ENCODE data around the gene PRDM16.
A peak's percentile ranks its signal among the peaks of the same experiment; 100 is the strongest.

The PRDM16 gene

GRCh38 chr1:3055051-3055450 lies 14.0 kb upstream of the PRDM16 start:
- H3K9ac ChIP-seq (ENCODE audit: low read length in 2 of 2): no peak overlapping the region
- H3K36me3 ChIP-seq (ENCODE audit: control insufficient read depth in 2 of 2, insufficient read depth in 2 of 2, low read length in 2 of 2): no peaks in the 10 kb centered on the region
- no peak overlapping the region for H3K27ac ChIP-seq (ENCODE audit: low read length)
- H3K27me3 ChIP-seq (ENCODE audit: control insufficient read depth in 1 of 2, insufficient read depth in 2 of 2, low read length in 2 of 2): peaks cover 14 to 29% of the 10 kb centered on the region in 2 donors
- peaks cover 0 to 3% of the 10 kb centered on the region in 2 donors for H3K9me3 ChIP-seq (ENCODE audit: control insufficient read depth in 2 of 2, low read length in 2 of 2)
- no peaks in the 10 kb centered on the region for H3K4me1 ChIP-seq (ENCODE audit: control insufficient read depth, insufficient read depth, low read length)
- H3K4me3 ChIP-seq (ENCODE audit: low read length in 2 of 2): no peak overlapping the region

GRCh38 chr1:3056641-3057040 lies 12.4 kb upstream of the PRDM16 start:
- Histone ChIP-seq H3K9ac (ENCODE audit: low read length in 2 of 2) (no peak overlapping the region), H3K4me3 (ENCODE audit: low read length in 2 of 2) (no peak overlapping the region), H3K9me3 (ENCODE audit: control insufficient read depth in 2 of 2, low read length in 2 of 2) (peaks cover 0 to 3% of the 10 kb centered on the region in 2 donors), H3K27ac (ENCODE audit: low read length) (no peak overlapping the region), H3K27me3 (ENCODE audit: control insufficient read depth in 1 of 2, insufficient read depth in 2 of 2, low read length in 2 of 2) (peaks cover 14 to 31% of the 10 kb centered on the region in 2 donors), H3K36me3 (ENCODE audit: control insufficient read depth in 2 of 2, insufficient read depth in 2 of 2, low read length in 2 of 2) (no peaks in the 10 kb centered on the region), H3K4me1 (ENCODE audit: control insufficient read depth, insufficient read depth, low read length) (no peaks in the 10 kb centered on the region)

GRCh38 chr1:3058263-3059030 lies 10.6 kb upstream of the PRDM16 start:
- Histone ChIP-seq H3K36me3 (ENCODE audit: control insufficient read depth in 2 of 2, insufficient read depth in 2 of 2, low read length in 2 of 2) (no peaks in the 10 kb centered on the region), H3K27ac (ENCODE audit: low read length) (no peak overlapping the region), H3K4me3 (ENCODE audit: low read length in 2 of 2) (no peak overlapping the region), H3K9me3 (ENCODE audit: control insufficient read depth in 2 of 2, low read length in 2 of 2) (peaks cover 0 to 3% of the 10 kb centered on the region in 2 donors), H3K9ac (ENCODE audit: low read length in 2 of 2) (no peak overlapping the region), H3K4me1 (ENCODE audit: control insufficient read depth, insufficient read depth, low read length) (peaks cover 3% of the 10 kb centered on the region), H3K27me3 (ENCODE audit: control insufficient read depth in 1 of 2, insufficient read depth in 2 of 2, low read length in 2 of 2) (peaks cover 23 to 34% of the 10 kb centered on the region in 2 donors)

GRCh38 chr1:3060127-3060526 lies 8.9 kb upstream of the PRDM16 start:
- H3K27me3 ChIP-seq (ENCODE audit: control insufficient read depth in 1 of 2, insufficient read depth in 2 of 2, low read length in 2 of 2): peaks cover 36 to 46% of the 10 kb centered on the region in 2 donors
- no peak overlapping the region for H3K27ac ChIP-seq (ENCODE audit: low read length)
- peaks cover 0 to 3% of the 10 kb centered on the region in 2 donors for H3K9me3 ChIP-seq (ENCODE audit: control insufficient read depth in 2 of 2, low read length in 2 of 2)
- no peak overlapping the region for H3K9ac ChIP-seq (ENCODE audit: low read length in 2 of 2)
- H3K4me1 ChIP-seq (ENCODE audit: control insufficient read depth, insufficient read depth, low read length): peaks cover 18% of the 10 kb centered on the region
- H3K4me3 ChIP-seq (ENCODE audit: low read length in 2 of 2): no peak overlapping the region
- no peaks in the 10 kb centered on the region for H3K36me3 ChIP-seq (ENCODE audit: control insufficient read depth in 2 of 2, insufficient read depth in 2 of 2, low read length in 2 of 2)

- H3K9me3 ChIP-seq (ENCODE audit: control insufficient read depth in 2 of 2, low read length in 2 of 2): peaks cover 0 to 3% of the 10 kb centered on the region in 2 donors
- H3K27ac ChIP-seq (ENCODE audit: low read length): no peak overlapping the region
- peaks cover 18% of the 10 kb centered on the region for H3K4me1 ChIP-seq (ENCODE audit: control insufficient read depth, insufficient read depth, low read length)
- peaks cover 44 to 54% of the 10 kb centered on the region in 2 donors for H3K27me3 ChIP-seq (ENCODE audit: control insufficient read depth in 1 of 2, insufficient read depth in 2 of 2, low read length in 2 of 2)
- no peak overlapping the region for H3K9ac ChIP-seq (ENCODE audit: low read length in 2 of 2)
- H3K36me3 ChIP-seq (ENCODE audit: control insufficient read depth in 2 of 2, insufficient read depth in 2 of 2, low read length in 2 of 2): no peaks in the 10 kb centered on the region
- H3K4me3 ChIP-seq (ENCODE audit: low read length in 2 of 2): no peak overlapping the region
These were observed 8.1 kb upstream of the PRDM16 start for GRCh38 chr1:3060601-3061551.

- Histone ChIP-seq H3K4me3 (ENCODE audit: low read length in 2 of 2) (no peak overlapping the region), H3K36me3 (ENCODE audit: control insufficient read depth in 2 of 2, insufficient read depth in 2 of 2, low read length in 2 of 2) (no peaks in the 10 kb centered on the region), H3K9me3 (ENCODE audit: control insufficient read depth in 2 of 2, low read length in 2 of 2) (peaks cover 0 to 3% of the 10 kb centered on the region in 2 donors), H3K9ac (ENCODE audit: low read length in 2 of 2) (no peak overlapping the region), H3K4me1 (ENCODE audit: control insufficient read depth, insufficient read depth, low read length) (peaks cover 18% of the 10 kb centered on the region), H3K27me3 (ENCODE audit: control insufficient read depth in 1 of 2, insufficient read depth in 2 of 2, low read length in 2 of 2) (peaks cover 51 to 61% of the 10 kb centered on the region in 2 donors), H3K27ac (ENCODE audit: low read length) (no peak overlapping the region)
These were observed 7.4 kb upstream of the PRDM16 start for GRCh38 chr1:3061566-3061965.

GRCh38 chr1:3061981-3062615 lies 6.9 kb upstream of the PRDM16 start:
- Histone ChIP-seq H3K27ac (ENCODE audit: low read length) (no peak overlapping the region), H3K36me3 (ENCODE audit: control insufficient read depth in 2 of 2, insufficient read depth in 2 of 2, low read length in 2 of 2) (no peaks in the 10 kb centered on the region), H3K4me1 (ENCODE audit: control insufficient read depth, insufficient read depth, low read length) (peaks cover 18% of the 10 kb centered on the region), H3K9me3 (ENCODE audit: control insufficient read depth in 2 of 2, low read length in 2 of 2) (peaks cover 0 to 3% of the 10 kb centered on the region in 2 donors), H3K9ac (ENCODE audit: low read length in 2 of 2) (no peak overlapping the region), H3K4me3 (ENCODE audit: low read length in 2 of 2) (no peak overlapping the region), H3K27me3 (ENCODE audit: control insufficient read depth in 1 of 2, insufficient read depth in 2 of 2, low read length in 2 of 2) (peaks cover 56 to 63% of the 10 kb centered on the region in 2 donors)

GRCh38 chr1:3062616-3063378 lies 6.2 kb upstream of the PRDM16 start:
- H3K4me1 ChIP-seq (ENCODE audit: control insufficient read depth, insufficient read depth, low read length): peaks cover 22% of the 10 kb centered on the region
- peaks cover 0 to 3% of the 10 kb centered on the region in 2 donors for H3K9me3 ChIP-seq (ENCODE audit: control insufficient read depth in 2 of 2, low read length in 2 of 2)
- no peak overlapping the region for H3K27ac ChIP-seq (ENCODE audit: low read length)
- no peak overlapping the region for H3K4me3 ChIP-seq (ENCODE audit: low read length in 2 of 2)
- peaks cover 63 to 68% of the 10 kb centered on the region in 2 donors for H3K27me3 ChIP-seq (ENCODE audit: control insufficient read depth in 1 of 2, insufficient read depth in 2 of 2, low read length in 2 of 2)
- H3K36me3 ChIP-seq (ENCODE audit: control insufficient read depth in 2 of 2, insufficient read depth in 2 of 2, low read length in 2 of 2): no peaks in the 10 kb centered on the region
- no peak overlapping the region for H3K9ac ChIP-seq (ENCODE audit: low read length in 2 of 2)

GRCh38 chr1:3063379-3064295 lies 5.4 kb upstream of the PRDM16 start:
- H3K9ac ChIP-seq (ENCODE audit: low read length in 2 of 2): no peak overlapping the region
- peak overlapping the region; percentile 40 to 52 for H3K4me3 ChIP-seq (ENCODE audit: low read length in 2 of 2)
- peaks cover 27% of the 10 kb centered on the region for H3K4me1 ChIP-seq (ENCODE audit: control insufficient read depth, insufficient read depth, low read length)
- H3K36me3 ChIP-seq (ENCODE audit: control insufficient read depth in 2 of 2, insufficient read depth in 2 of 2, low read length in 2 of 2): no peaks in the 10 kb centered on the region
- peaks cover 0 to 3% of the 10 kb centered on the region in 2 donors for H3K9me3 ChIP-seq (ENCODE audit: control insufficient read depth in 2 of 2, low read length in 2 of 2)
- no peak overlapping the region for H3K27ac ChIP-seq (ENCODE audit: low read length)
- peaks cover 63 to 66% of the 10 kb centered on the region in 2 donors for H3K27me3 ChIP-seq (ENCODE audit: control insufficient read depth in 1 of 2, insufficient read depth in 2 of 2, low read length in 2 of 2)
